ENCODE results near the gene SPPL2B.

The SPPL2B gene

DNA sequence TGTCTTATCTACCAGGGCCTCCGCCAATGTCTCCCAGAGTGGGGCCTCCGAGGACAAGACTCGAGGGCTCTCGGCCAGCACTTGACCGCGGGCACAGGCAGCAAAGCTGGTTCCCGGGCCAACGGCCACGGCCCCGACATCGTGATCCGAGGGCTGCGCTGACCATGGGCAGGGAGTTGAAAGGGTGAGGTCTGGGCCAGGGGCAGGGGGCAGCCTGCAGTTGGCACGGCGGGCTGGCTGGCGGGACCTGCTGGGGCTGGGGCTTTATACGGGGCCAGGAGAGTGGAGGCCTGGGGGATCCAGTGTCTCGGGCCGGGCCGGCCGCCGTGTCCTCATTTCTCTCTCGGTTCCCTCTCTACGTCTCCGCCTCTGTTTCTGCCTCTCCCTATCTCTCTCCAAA is 10.7 kb upstream of the SPPL2B start:
- TF ChIP-seq, protein P1, sequence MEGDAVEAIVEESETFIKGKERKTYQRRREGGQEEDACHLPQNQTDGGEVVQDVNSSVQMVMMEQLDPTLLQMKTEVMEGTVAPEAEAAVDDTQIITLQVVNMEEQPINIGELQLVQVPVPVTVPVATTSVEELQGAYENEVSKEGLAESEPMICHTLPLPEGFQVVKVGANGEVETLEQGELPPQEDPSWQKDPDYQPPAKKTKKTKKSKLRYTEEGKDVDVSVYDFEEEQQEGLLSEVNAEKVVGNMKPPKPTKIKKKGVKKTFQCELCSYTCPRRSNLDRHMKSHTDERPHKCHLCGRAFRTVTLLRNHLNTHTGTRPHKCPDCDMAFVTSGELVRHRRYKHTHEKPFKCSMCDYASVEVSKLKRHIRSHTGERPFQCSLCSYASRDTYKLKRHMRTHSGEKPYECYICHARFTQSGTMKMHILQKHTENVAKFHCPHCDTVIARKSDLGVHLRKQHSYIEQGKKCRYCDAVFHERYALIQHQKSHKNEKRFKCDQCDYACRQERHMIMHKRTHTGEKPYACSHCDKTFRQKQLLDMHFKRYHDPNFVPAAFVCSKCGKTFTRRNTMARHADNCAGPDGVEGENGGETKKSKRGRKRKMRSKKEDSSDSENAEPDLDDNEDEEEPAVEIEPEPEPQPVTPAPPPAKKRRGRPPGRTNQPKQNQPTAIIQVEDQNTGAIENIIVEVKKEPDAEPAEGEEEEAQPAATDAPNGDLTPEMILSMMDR (IDR thresholded peaks at IDR 0.05; ENCODE audit: low read length, missing control alignments) = no peak
- DNase-seq (ENCODE audit: low read depth) = no peak
- no peak overlapping the region for H3K4me3 ChIP-seq (replicated peaks; ENCODE audit: low read depth, low read length)

GRCh38 chr19:2318923-2319322 is 9.6 kb upstream of the SPPL2B start:
- no peak for DNase-seq (ENCODE audit: low read depth)
- H3K4me3 ChIP-seq (replicated peaks; ENCODE audit: low read depth, low read length) = no peak overlapping the region
- TF ChIP-seq, protein P1 (IDR thresholded peaks at IDR 0.05; ENCODE audit: low read length, missing control alignments) = no peak

GRCh38 chr19:2319551-2319950 is 8.9 kb upstream of the SPPL2B start:
- no peak overlapping the region for H3K4me3 ChIP-seq (replicated peaks; ENCODE audit: low read depth, low read length)
- TF ChIP-seq, protein P1 (IDR thresholded peaks at IDR 0.05; ENCODE audit: low read length, missing control alignments) = no peak
- DNase-seq (ENCODE audit: low read depth) = no peak

- DNase-seq (ENCODE audit: low read depth) = no peak
- no peak overlapping the region for H3K4me3 ChIP-seq (replicated peaks; ENCODE audit: low read depth, low read length)
- TF ChIP-seq, protein P1 (IDR thresholded peaks at IDR 0.05; ENCODE audit: low read length, missing control alignments) = no peak
These were observed 8.4 kb upstream of the SPPL2B start for GRCh38 chr19:2320049-2320448.

- H3K4me3 ChIP-seq (replicated peaks; ENCODE audit: low read depth, low read length) = no peak overlapping the region
- TF ChIP-seq, protein P1 (IDR thresholded peaks at IDR 0.05; ENCODE audit: low read length, missing control alignments) = no peak
- DNase-seq (ENCODE audit: low read depth) = no peak
These were observed 7.5 kb upstream of the SPPL2B start for GRCh38 chr19:2320939-2321338.

GRCh38 chr19:2321565-2322283 is 6.8 kb upstream of the SPPL2B start:
- H3K4me3 ChIP-seq (replicated peaks; ENCODE audit: low read depth, low read length) = no peak overlapping the region
- DNase-seq (ENCODE audit: low read depth) = no peak
- TF ChIP-seq, protein P1 (IDR thresholded peaks at IDR 0.05; ENCODE audit: low read length, missing control alignments) = no peak

DNA sequence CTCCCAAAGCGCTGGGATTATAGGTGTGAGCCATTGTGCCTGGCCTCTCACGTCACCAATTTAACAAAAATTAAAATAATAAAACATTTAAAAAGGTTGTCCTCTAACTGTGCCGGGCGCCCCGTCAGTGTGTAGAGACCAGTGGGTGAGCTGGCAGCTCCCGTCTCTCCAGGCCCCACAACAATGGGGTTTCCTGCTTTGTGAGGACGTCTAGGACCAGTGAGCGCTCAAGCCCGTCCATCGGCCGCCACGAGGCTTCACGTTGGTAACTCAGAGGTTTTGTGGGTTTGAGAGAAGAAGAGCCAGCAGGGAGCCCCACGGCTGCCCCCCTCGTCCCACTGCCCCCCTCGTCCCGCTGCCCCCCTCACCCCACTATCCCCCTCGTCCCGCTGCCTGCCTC is 4.8 kb upstream of the SPPL2B start:
- no peak for DNase-seq (ENCODE audit: low read depth)
- no peak overlapping the region for H3K4me3 ChIP-seq (replicated peaks; ENCODE audit: low read depth, low read length)
- TF ChIP-seq, protein P1 (IDR thresholded peaks at IDR 0.05; ENCODE audit: low read length, missing control alignments) = no peak

All from fibroblast of pulmonary artery (primary cell).